DND-41 (cell line): Measurements from ENCODE around the gene LMF1.
"Not testable (repeated sequence)": the region's sequence is repeated elsewhere in the genome, so short reads cannot be mapped to it uniquely, and the experiment has no call there.

ENCODE experiments used
- ATAC-seq: fragments of 200-7000 bp; cut with Tn5 transposase; 3 replicates; pipeline ENCODE4 v1.9.1; 2021; ENCODE audit warnings: low read depth; ENCODE audit not compliant: insufficient read depth
- DNase-seq: peaks from one replicate; pipeline ENCODE4 v3.0.0-alpha.2; 2020
- H2AFZ ChIP-seq: 2 replicates; pipeline ENCODE4 v1.6.0; 2012; ENCODE audit warnings: low read depth, low read length
- H3K27ac ChIP-seq: 2 replicates; pipeline ENCODE4 v1.5.1; 2012; ENCODE audit warnings: low read length, inconsistent platforms
- H3K27me3 ChIP-seq: fragments of 200-600 bp; sonication (generic); 2 replicates; pipeline ENCODE4 v1.6.0; 2012; ENCODE audit warnings: low read length, mild to moderate bottlenecking, inconsistent platforms; ENCODE audit not compliant: insufficient read depth, poor library complexity
- H3K36me3 ChIP-seq: 2 replicates; pipeline ENCODE4 v1.5.1; 2012; ENCODE audit warnings: low read length, inconsistent platforms; ENCODE audit not compliant: insufficient read depth
- H3K4me1 ChIP-seq: 2 replicates; pipeline ENCODE4 v1.5.1; 2012; ENCODE audit warnings: mild to moderate bottlenecking, low read length; ENCODE audit not compliant: insufficient read depth
- H3K4me2 ChIP-seq: 2 replicates; pipeline ENCODE4 v1.6.0; 2012; ENCODE audit warnings: mild to moderate bottlenecking, moderate library complexity, low read length, inconsistent platforms; ENCODE audit not compliant: insufficient read depth
- H3K4me3 ChIP-seq, 2 experiments: fragments of 200-600 bp in 1 of 2; shearing (Covaris generic) in 1 of 2; 2 replicates each; pipeline ENCODE4 v1.5.1; 2012 to 2016; ENCODE audit warnings: inconsistent platforms in 2 of 2, low read length in 2 of 2, mild to moderate bottlenecking in 2 of 2, low read depth in 1 of 2, moderate library complexity in 1 of 2
- H3K79me2 ChIP-seq: 2 replicates; pipeline ENCODE4 v1.6.0; 2012; ENCODE audit warnings: low read length, inconsistent platforms; ENCODE audit not compliant: insufficient read depth
- H3K9ac ChIP-seq: 2 replicates; pipeline ENCODE4 v1.6.0; 2012; ENCODE audit warnings: low read depth, mild to moderate bottlenecking, inconsistent platforms, low read length, moderate library complexity
- H3K9me3 ChIP-seq: 2 replicates; pipeline ENCODE4 v1.5.1; 2012; ENCODE audit warnings: low read length, moderate library complexity, mild to moderate bottlenecking, inconsistent platforms; ENCODE audit not compliant: insufficient read depth, severe bottlenecking
- H4K20me1 ChIP-seq: 2 replicates; pipeline ENCODE4 v1.6.0; 2012; ENCODE audit warnings: low read length; ENCODE audit not compliant: insufficient read depth
- EZH2 ChIP-seq: IDR thresholded peaks from 3 replicates; pipeline ENCODE4 v1.6.1; 2012; ENCODE audit warnings: borderline replicate concordance, low read depth, mild to moderate bottlenecking, moderate library complexity, low read length, inconsistent platforms; ENCODE audit not compliant: severe bottlenecking
- TF ChIP-seq, protein P1 (sequence below): IDR thresholded peaks from 2 replicates; pipeline ENCODE4 v1.5.1; 2012; ENCODE audit warnings: borderline replicate concordance, low read length, moderate library complexity, mild to moderate bottlenecking; ENCODE audit not compliant: poor library complexity, severe bottlenecking; ENCODE audit errors: extremely low read depth

LMF1 gene

GRCh38 chr16:962901-963814 lies 7.6 kb downstream of the LMF1 start:
- peaks cover 32% of the 10 kb centered on the region for H3K36me3 ChIP-seq
- peaks cover 24% of the 10 kb centered on the region for H3K79me2 ChIP-seq
- peaks cover 16% of the 10 kb centered on the region for H4K20me1 ChIP-seq
- H3K4me2 ChIP-seq: no peak overlapping the region
- TF ChIP-seq EZH2: no peak
- TF ChIP-seq, protein P1, sequence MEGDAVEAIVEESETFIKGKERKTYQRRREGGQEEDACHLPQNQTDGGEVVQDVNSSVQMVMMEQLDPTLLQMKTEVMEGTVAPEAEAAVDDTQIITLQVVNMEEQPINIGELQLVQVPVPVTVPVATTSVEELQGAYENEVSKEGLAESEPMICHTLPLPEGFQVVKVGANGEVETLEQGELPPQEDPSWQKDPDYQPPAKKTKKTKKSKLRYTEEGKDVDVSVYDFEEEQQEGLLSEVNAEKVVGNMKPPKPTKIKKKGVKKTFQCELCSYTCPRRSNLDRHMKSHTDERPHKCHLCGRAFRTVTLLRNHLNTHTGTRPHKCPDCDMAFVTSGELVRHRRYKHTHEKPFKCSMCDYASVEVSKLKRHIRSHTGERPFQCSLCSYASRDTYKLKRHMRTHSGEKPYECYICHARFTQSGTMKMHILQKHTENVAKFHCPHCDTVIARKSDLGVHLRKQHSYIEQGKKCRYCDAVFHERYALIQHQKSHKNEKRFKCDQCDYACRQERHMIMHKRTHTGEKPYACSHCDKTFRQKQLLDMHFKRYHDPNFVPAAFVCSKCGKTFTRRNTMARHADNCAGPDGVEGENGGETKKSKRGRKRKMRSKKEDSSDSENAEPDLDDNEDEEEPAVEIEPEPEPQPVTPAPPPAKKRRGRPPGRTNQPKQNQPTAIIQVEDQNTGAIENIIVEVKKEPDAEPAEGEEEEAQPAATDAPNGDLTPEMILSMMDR: no peak
- H3K9me3 ChIP-seq: peaks cover 6% of the 10 kb centered on the region
- H3K27me3 ChIP-seq: no peaks in the 10 kb centered on the region
- no peaks in the 10 kb centered on the region for H3K4me1 ChIP-seq
- H3K9ac ChIP-seq: no peak overlapping the region
- H3K27ac ChIP-seq: no peak overlapping the region
- no peak overlapping the region for H3K4me3 ChIP-seq
- H2AFZ ChIP-seq: no peak overlapping the region
- ATAC-seq: no peak
- DNase-seq: no peak

- no peaks in the 10 kb centered on the region for H3K27me3 ChIP-seq
- H3K4me1 ChIP-seq: no peaks in the 10 kb centered on the region
- peaks cover 6% of the 10 kb centered on the region for H3K9me3 ChIP-seq
- no peak overlapping the region for H3K9ac ChIP-seq
- no peak overlapping the region for H2AFZ ChIP-seq
- no peak for ATAC-seq
- DNase-seq: no peak
- TF ChIP-seq, protein P1: no peak
- no peak for TF ChIP-seq EZH2
- no peak overlapping the region for H3K4me3 ChIP-seq
- H3K27ac ChIP-seq: no peak overlapping the region
- peaks cover 24% of the 10 kb centered on the region for H3K36me3 ChIP-seq
- peaks cover 17% of the 10 kb centered on the region; the same call in 1 of the 2 replicates for H3K79me2 ChIP-seq
- H4K20me1 ChIP-seq: peaks cover 16% of the 10 kb centered on the region
- H3K4me2 ChIP-seq: no peak overlapping the region
Observed at GRCh38 chr16:962366-962765, 8.4 kb downstream of the LMF1 start.

- Histone ChIP-seq H3K27ac (no peak overlapping the region), H3K9ac (no peak overlapping the region), H3K27me3 (no peaks in the 10 kb centered on the region), H3K4me3 (no peak overlapping the region), H3K36me3 (peaks cover 15% of the 10 kb centered on the region), H3K4me1 (no peaks in the 10 kb centered on the region), H2AFZ (no peak overlapping the region), H3K9me3 (no peaks in the 10 kb centered on the region), H4K20me1 (peaks cover 22% of the 10 kb centered on the region), H3K79me2 (peaks cover 13% of the 10 kb centered on the region; the same call in 1 of the 2 replicates), H3K4me2 (no peak overlapping the region)
- DNase-seq (no peak), ATAC-seq (no peak)
- TF ChIP-seq EZH2: no peak
- TF ChIP-seq, protein P1: no peak
Observed at GRCh38 chr16:959232-960040, 11.3 kb downstream of the LMF1 start.

DNA sequence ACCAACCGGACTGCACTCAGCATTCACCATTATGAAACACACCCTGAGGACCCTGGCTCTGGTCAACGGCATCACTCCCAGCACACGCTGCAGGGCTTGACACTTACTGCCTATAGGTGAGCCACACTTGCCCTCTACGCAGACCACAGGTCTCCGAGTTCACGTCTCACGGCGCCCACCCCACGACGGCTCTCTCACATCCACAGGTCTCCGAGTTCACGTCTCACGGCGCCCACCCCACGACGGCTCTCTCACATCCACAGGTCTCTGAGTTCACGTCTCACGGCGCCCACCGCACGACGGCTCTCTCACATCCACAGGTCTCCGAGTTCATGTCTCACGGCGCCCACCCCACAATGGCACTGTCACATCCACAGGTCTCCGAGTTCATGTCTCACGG lies 15.0 kb downstream of the LMF1 start:
- H3K4me1 ChIP-seq, H3K27me3 ChIP-seq, H3K4me2 ChIP-seq, DNase-seq, H3K9me3 ChIP-seq, H3K27ac ChIP-seq, H3K4me3 ChIP-seq, H3K79me2 ChIP-seq, ATAC-seq, H3K9ac ChIP-seq, H2AFZ ChIP-seq: not testable (repeated sequence)
- H3K36me3 ChIP-seq: peaks cover 34% of the 10 kb centered on the region
- H4K20me1 ChIP-seq: peaks cover 13% of the 10 kb centered on the region; the same call in 1 of the 2 replicates

GRCh38 chr16:953818-954217 lies 17.0 kb downstream of the LMF1 start:
- not testable (repeated sequence) for H3K4me1 ChIP-seq, ATAC-seq, H4K20me1 ChIP-seq, H3K9me3 ChIP-seq, H3K4me2 ChIP-seq, H2AFZ ChIP-seq, H3K4me3 ChIP-seq, DNase-seq, H3K79me2 ChIP-seq, H3K27ac ChIP-seq, H3K9ac ChIP-seq, H3K27me3 ChIP-seq
- peaks cover 34% of the 10 kb centered on the region for H3K36me3 ChIP-seq
